ENCODE data around the gene LRMDA. TPM values are rescaled to one million over a fixed set of nuclear protein-coding genes. Genes with fewer than 3 reads are reported as not detected.

LRMDA gene
- polyA plus RNA-seq, 3 donors, result 39.8 to 59.6 (median 56.4) TPM

DNA sequence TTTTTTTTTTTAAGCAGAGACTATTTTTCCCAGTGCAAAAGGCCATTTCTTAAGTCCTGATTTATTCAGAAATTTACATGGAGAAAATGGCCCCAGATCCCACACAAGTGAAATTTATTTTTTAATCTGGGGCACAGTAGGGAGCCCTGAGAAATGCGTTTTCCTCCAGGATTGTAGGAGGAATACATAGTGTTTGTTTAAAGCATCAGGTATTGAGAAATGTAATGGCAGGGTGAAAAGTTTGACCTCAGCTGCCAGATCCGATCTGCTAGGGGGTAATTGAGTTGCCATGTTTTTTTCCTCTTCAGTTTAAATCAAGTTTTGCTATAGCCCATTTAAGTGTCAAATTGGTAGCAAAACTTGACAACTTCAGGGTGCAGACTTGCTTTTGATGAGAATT is 110.0 kb downstream of the LRMDA start:
- H3K79me2 ChIP-seq (ENCODE audit: insufficient read depth, low read length), result peaks cover 45% of the 10 kb centered on the region
- intact Hi-C loops (cut with micrococcal nuclease), result no loop called here
- Mint-ChIP-seq H3K4me3 (no peak overlapping the region), H3K9me3 (no peaks in the 10 kb centered on the region), H3K36me3 (peaks cover 21 to 23% of the 10 kb centered on the region in 2 donors), H3K4me1 (peaks cover 22% of the 10 kb centered on the region), H3K27ac (no peak overlapping the region), H3K27me3 (ENCODE audit: low read depth in 3 of 3) (peaks cover 0 to 1% (median 0%) of the 10 kb centered on the region in 3 donors)
- no peak overlapping the region for H3K4me2 ChIP-seq (replicated peaks; ENCODE audit: extremely low read depth, low read length, poor library complexity, severe bottlenecking)
- DNase-seq, result no peak
- 94% methylated on average over 2 of the region's 2 CpGs for WGBS (ENCODE audit: insufficient coverage)
- peaks cover 0 to 18% of the 10 kb centered on the region in 2 donors for H3K36me3 ChIP-seq (replicated peaks in 1 of 2; ENCODE audit: control insufficient read depth in 1 of 2, insufficient read depth in 2 of 2, low read length in 2 of 2)
- TF ChIP-seq CTCF (IDR thresholded peaks at IDR 0.05), result no peak
- no peaks in the 10 kb centered on the region for H3K27me3 ChIP-seq (ENCODE audit: control insufficient read depth in 2 of 2, insufficient read depth in 2 of 2, low read length in 2 of 2)
- peaks cover 16 to 19% of the 10 kb centered on the region in 2 donors for H3K4me1 ChIP-seq (ENCODE audit: control insufficient read depth in 1 of 2, insufficient read depth in 2 of 2, low read length in 2 of 2)
- peaks cover 13% of the 10 kb centered on the region for H4K20me1 ChIP-seq (ENCODE audit: insufficient read depth, low read length)
- H3K9ac ChIP-seq (ENCODE audit: insufficient read depth, low read length, poor library complexity, severe bottlenecking), result no peak overlapping the region
- H2AFZ ChIP-seq (ENCODE audit: insufficient read depth, low read depth, low read length, poor library complexity, severe bottlenecking), result no peak overlapping the region
- no peak overlapping the region for H3K4me3 ChIP-seq (replicated peaks in 1 of 3; ENCODE audit: low read depth in 2 of 3, low read length in 3 of 3)
- H3K9me3 ChIP-seq (replicated peaks in 1 of 2; ENCODE audit: control insufficient read depth in 1 of 2, insufficient read depth in 1 of 2, low read length in 2 of 2), result no peaks in the 10 kb centered on the region
- no peak overlapping the region for H3K27ac ChIP-seq (ENCODE audit: low read depth in 1 of 2, low read length in 2 of 2)

- Mint-ChIP-seq H3K27me3 (ENCODE audit: low read depth in 3 of 3) (peaks cover 0 to 1% (median 0%) of the 10 kb centered on the region in 3 donors), H3K27ac (no peak overlapping the region), H3K4me3 (no peak overlapping the region), H3K9me3 (no peaks in the 10 kb centered on the region), H3K36me3 (peaks cover 19 to 21% of the 10 kb centered on the region in 2 donors), H3K4me1 (peaks cover 26% of the 10 kb centered on the region)
- H3K9me3 ChIP-seq (replicated peaks in 1 of 2; ENCODE audit: control insufficient read depth in 1 of 2, insufficient read depth in 1 of 2, low read length in 2 of 2), result no peaks in the 10 kb centered on the region
- H3K27ac ChIP-seq (ENCODE audit: low read depth in 1 of 2, low read length in 2 of 2), result no peak overlapping the region
- H4K20me1 ChIP-seq (ENCODE audit: insufficient read depth, low read length), result peaks cover 16% of the 10 kb centered on the region
- peaks cover 45% of the 10 kb centered on the region for H3K79me2 ChIP-seq (ENCODE audit: insufficient read depth, low read length)
- peaks cover 20 to 22% of the 10 kb centered on the region in 2 donors for H3K4me1 ChIP-seq (ENCODE audit: control insufficient read depth in 1 of 2, insufficient read depth in 2 of 2, low read length in 2 of 2)
- no peak overlapping the region for H3K9ac ChIP-seq (ENCODE audit: insufficient read depth, low read length, poor library complexity, severe bottlenecking)
- TF ChIP-seq CTCF (IDR thresholded peaks at IDR 0.05), result no peak
- no peak overlapping the region for H3K4me2 ChIP-seq (replicated peaks; ENCODE audit: extremely low read depth, low read length, poor library complexity, severe bottlenecking)
- WGBS (ENCODE audit: insufficient coverage), result no CpG with 5 or more reads among the region's 2 CpGs
- no peak overlapping the region for H2AFZ ChIP-seq (ENCODE audit: insufficient read depth, low read depth, low read length, poor library complexity, severe bottlenecking)
- intact Hi-C loops (cut with micrococcal nuclease), result no loop called here
- no peak for DNase-seq
- H3K36me3 ChIP-seq (replicated peaks in 1 of 2; ENCODE audit: control insufficient read depth in 1 of 2, insufficient read depth in 2 of 2, low read length in 2 of 2), result peaks cover 0 to 11% of the 10 kb centered on the region in 2 donors
- no peaks in the 10 kb centered on the region for H3K27me3 ChIP-seq (ENCODE audit: control insufficient read depth in 2 of 2, insufficient read depth in 2 of 2, low read length in 2 of 2)
- no peak overlapping the region for H3K4me3 ChIP-seq (replicated peaks in 1 of 3; ENCODE audit: low read depth in 2 of 3, low read length in 3 of 3)
Observed at GRCh38 chr10:75542084-75542483, 110.7 kb downstream of the LRMDA start.

Data from CD14-positive monocyte (primary cell).